HG03280 (cell line): Measurements from ENCODE around the gene EPC1.

ENCODE experiments used
- ATAC-seq: cut with Tn5 transposase; IDR thresholded peaks from one replicate; pipeline ENCODE4 v1.9.1; 2021; ENCODE audit warnings: mild to moderate bottlenecking, moderate library complexity; ENCODE audit not compliant: unreplicated experiment

The EPC1 gene

DNA sequence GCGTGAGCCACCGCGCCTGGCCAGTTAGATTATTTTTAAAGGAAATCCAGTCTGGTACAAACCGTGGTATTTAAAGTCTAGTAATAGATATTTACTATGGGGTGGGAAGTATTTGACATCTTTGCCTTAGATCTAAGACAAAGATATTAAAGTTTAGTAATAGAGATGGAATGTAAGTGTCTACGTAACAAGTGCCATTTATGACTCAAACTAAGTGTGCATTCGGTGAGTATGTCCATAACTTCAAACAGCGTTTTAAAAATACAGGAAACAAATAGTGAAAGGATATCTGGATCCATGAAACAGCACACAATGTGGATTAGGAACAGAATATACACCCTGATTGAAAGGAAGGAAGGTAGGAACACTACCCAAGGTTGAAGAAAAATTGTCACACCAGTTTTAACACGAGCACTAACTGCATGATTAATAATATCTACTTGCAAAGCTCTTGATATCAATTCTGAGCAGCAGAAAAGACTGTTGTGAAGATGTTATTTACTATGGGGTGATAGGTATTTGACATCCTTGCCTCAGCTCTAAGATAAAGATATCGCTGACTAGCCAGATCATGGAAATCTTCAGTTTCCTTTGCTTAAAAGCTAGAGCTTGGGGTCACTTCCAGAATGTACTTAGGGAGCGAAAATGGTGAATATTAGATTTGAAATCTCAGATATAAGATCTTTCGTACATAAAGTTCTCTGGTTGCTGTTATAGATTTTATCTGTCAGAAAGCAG lies 48.7 kb downstream of the EPC1 start:
- no peak for ATAC-seq

- no peak for ATAC-seq
Measured at GRCh38 chr10:32295027-32295426, 51.9 kb downstream of the EPC1 start.

DNA sequence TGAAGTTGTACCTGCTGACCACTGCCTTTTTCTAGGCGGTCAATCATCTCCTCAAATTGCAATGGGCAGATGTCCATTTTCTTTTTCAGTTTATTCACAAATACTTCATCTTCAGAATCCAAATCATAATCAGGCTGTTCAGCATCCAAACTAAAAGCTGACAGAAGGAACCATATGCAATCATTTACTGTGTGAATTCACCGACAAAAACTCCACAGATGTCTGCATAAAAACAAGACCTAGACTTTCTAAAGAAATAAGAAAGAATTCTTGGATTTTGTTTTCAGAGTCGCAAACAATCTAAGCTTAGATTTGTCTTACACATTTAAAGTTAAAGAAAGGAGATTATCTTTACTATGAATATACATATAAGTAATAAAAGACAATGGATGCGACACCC lies 53.4 kb downstream of the EPC1 start:
- ATAC-seq = no peak

DNA sequence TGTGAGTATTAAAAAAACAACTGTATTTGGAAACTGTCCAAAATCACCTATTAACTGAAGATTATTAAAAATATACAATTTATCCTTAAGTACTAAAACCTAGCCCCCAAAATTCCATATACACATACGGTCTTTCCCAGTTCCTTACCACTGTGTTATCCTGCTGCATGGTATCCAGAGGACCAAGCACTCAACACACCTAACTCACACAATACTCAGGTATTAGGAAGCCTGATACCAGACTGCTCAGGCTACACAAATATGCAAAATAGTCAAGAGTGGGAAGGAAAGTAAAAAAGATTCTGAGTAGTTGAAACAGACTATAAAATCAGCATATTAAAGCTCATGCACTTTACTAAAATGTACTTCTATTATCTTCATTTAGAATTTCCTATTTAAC lies 67.2 kb downstream of the EPC1 start:
- ATAC-seq = no peak

DNA sequence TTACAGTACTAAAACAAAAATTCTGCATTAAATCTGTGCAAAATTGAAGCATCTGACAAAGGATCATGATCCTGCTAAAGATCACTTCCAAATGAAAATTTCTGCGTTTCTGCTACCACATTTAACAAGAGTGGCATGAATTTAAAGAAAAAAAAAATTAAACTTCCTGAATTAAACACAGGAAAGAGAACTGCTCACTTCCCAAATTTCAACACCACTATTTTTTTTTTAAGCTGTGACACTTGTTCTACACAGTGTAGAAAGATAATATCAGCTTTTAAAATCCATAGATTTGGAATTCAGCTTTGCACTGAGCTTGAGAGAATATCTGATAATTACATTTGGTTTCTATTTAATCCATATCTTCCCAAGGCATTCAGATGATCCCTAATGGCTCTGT lies 73.6 kb downstream of the EPC1 start:
- no peak for ATAC-seq

- ATAC-seq = no peak
Measured at GRCh38 chr10:32271617-32272016, 75.3 kb downstream of the EPC1 start.

DNA sequence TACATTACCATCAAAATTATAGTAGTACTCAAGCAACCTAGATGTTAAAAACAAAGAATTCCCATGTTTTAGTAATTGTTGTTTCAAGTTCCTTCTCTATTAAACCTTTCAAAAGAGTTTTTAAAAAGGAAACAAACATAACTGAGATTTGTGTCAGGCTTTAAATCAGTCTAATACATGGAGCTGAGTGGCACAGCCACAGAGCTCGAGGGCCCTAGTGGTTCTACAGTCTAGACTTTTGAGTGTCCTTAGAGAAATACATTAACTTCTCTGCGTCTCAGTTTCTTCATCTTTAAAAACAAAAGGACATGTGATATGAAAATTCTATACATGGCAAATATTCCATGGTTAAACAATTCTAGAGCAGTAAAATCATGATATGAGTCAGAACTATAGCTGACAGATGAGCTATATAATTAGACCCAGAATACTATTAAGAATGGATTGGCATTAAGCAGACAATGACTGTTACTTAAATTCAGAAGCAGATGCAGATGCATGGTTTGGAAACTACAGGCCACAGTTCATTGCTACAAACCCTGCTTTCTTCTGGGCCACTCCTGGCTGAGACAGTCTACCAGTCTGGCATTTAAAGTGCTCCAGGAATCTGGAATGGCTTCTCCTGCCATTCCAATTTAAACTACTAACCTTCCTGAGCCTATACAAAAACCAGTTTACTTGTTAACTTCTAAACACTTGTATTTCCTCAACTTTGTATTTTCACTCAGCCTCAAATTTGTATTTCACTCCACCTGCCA lies 77.4 kb downstream of the EPC1 start:
- ATAC-seq = no peak

DNA sequence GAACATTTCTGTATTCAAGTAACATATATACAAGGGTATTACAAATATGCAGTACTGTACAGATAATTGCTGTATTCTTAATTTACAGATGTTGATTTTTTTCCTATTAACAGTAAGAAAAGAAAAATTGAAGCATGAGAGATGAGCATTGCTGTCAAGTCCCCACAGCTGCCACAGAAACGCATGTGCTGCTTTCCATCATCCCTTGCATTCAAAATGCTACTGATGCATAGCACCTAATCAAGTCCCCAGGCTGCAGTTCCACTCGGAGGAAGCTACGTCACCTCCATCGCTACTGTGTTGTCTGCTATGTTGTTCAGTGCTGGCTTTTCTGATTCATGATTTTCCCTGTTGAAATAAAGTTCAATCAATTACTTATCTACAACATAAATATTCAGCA lies 78.2 kb downstream of the EPC1 start:
- ATAC-seq = no peak

- ATAC-seq = no peak
Measured at GRCh38 chr10:32266979-32267378, 80.0 kb downstream of the EPC1 start.

GRCh38 chr10:32266566-32266965 lies 80.4 kb downstream of the EPC1 start:
- ATAC-seq = no peak

GRCh38 chr10:32265756-32266155 lies 81.2 kb downstream of the EPC1 start:
- ATAC-seq = no peak

- ATAC-seq = no peak
Measured at GRCh38 chr10:32263300-32263699, 83.7 kb downstream of the EPC1 start.

GRCh38 chr10:32259551-32259950 lies 87.4 kb downstream of the EPC1 start:
- ATAC-seq = no peak

DNA sequence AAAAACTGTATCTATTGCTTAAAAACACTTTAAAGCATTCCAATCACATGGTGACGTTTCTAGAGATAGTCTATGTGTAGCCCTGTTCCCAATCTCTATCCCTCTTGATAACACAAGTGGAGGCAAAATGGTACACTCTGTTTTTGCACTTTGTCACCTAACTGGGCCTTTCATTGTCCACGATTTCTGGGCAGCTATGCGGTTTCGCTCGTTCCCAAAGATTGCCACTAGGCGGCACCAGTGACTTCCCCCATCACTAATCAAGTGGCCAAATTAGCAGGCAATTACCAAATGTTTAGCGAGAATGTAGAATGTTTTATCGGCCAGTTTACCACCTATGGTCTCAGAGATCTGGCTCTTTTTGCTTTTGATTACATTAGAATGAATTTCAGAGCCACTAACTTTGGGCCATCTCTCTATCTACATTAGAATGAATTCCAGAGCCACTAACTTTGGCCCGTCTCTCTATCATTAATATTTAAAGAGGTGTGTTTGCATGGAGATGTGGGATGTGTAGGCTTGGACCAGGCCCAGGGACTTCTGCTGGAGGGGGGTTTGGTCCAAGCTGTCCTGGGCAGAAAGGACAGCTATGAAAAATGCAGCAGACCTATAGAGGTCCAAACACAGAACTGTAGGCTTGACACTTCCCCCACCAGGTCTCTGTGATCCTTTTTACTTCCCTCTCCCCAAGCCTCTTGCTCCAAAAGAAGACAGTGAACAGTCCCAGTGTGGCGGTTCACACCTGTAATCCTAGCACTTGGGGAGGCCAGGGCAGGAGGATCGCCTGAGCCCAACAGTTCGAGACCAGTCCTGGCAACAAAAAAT lies 90.1 kb downstream of the EPC1 start:
- peak; percentile 74 for ATAC-seq

- ATAC-seq = no peak
Measured at GRCh38 chr10:32253821-32254220, 93.1 kb downstream of the EPC1 start.

DNA sequence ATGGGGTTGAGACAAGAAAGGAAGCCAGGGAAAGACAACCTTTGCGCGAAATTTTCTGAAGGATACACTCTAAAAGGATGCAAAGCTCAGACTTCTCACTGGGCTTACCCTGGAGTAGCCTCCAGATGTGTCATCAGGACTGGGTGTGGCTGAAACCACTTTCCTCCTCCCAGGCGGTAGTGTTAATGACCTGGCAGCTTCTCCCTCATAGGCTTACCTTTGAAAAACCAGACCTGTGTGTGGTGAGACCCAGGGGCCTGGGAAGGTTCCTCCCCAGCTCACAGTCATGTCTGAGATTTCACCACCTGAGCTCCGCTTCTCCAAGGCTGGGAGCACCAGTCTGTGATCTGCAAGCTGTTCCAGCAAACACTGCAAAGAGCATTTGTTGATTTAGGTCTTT lies 93.7 kb downstream of the EPC1 start:
- no peak for ATAC-seq

DNA sequence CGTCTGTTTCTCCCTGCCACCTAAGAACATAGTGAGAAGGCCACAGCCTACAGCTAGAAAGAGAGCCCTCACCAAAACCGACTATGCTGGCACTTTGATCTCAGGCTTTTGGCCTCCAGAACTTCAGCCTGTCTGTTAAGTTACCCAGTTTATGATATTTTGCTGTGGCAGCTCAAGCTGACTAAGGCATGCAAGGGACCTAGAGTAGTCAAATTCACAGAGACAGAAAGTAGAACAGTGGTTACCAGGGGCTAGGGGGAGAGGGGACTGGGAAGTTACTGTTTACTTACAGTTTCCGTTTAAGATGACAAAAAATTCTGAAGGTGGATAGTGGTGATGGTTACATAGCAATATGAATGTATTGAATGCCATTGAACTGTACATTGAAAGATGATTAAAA lies 96.5 kb downstream of the EPC1 start:
- ATAC-seq = peak; percentile 73

GRCh38 chr10:32246685-32247084 lies 100.3 kb downstream of the EPC1 start:
- ATAC-seq = no peak

DNA sequence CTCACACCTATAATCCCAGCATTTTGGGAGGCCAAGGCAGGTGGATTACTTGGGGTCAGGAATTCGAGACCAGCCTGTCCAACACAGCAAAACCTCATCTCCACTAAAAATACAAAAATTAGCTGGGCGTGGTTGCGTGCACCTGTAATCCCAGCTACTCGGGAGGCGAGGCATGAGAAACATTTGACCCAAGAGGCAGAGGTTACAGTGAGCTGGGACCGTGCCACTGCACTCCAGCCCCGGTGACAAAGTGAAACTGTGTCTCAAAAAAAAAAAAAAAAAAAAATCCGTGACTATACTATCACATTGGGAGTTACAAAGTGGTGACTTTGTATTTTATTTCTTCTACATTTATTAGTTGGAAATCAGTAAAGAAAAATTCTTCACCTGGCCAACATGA lies 101.2 kb downstream of the EPC1 start:
- no peak for ATAC-seq

- ATAC-seq = no peak
Measured at GRCh38 chr10:32244421-32245207, 102.3 kb downstream of the EPC1 start.

DNA sequence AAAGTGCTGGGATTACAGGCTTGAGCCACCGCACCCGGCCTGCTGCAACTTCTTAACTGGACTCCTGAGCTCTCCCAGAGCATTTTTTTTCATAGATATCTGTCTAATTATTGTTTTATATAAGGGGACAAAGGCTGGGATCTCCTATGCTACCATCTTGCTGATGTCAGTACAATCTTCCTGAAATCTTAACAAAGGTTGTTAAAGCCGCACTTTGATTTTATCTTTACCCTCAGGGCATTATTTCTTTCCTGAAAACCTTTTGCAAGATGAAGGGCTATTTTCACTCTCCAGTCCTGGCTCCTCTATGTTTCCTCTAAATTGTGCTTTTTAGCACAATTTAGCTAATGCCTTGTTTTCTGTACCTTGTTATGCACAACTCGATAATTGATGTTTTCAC lies 102.9 kb downstream of the EPC1 start:
- no peak for ATAC-seq
